Stimulated activated naive CD4-positive, alpha-beta T cell (primary cell): ENCODE results near the gene TRPM3.
"Not testable (repeated sequence)": the region's sequence is repeated elsewhere in the genome, so short reads cannot be mapped to it uniquely, and the experiment has no call there.

Experiments used
- DNase-seq, 6 experiments: peaks; one replicate each; lab custom pipeline; 2025; lab: John Stamatoyannopoulos, UW

The TRPM3 gene

GRCh38 chr9:70656281-70656680 is 465.1 kb downstream of the TRPM3 start:
- DNase-seq = no peak

DNA sequence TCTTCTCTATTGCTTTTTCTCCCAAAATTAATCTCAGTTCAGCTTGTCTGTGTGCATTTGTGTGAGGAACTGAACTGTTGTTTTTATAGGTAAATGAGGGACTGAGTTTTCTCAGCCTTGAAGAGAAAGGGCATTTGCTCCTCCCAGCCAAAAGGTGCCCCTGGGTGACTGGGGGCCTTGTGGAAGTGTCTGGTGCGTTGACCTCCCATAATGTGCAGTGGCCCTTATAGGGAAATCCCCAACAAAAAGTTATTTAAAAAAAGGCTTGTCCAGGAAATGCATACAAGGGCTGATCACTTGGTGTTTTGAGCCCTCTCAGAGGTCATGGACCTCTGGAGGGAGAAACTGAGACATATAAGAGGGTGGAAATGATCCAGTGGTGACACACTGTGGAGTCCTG is 467.3 kb downstream of the TRPM3 start:
- no peak for DNase-seq

- not testable (repeated sequence) for DNase-seq
Measured at GRCh38 chr9:70644627-70645026, 476.8 kb downstream of the TRPM3 start.

DNA sequence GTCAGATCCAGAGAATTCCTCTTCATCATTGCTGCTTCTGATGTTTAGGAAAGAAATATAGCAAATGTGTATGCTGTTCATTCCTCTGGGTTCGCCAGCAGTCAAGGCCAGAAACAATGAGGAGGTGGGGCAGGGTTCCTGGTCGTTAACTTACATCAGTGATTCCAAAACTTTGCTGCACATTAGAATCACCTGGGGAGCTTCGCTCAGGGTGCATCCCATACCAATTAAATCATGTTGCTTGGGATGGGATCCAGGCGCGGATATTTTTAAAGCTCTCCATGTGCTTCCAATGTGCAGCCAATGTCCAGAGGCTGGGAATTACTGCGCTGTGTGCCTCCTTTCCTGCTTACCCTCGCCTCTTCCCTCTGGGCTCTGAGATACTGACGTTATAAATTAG is 479.1 kb downstream of the TRPM3 start:
- DNase-seq = no peak

- no peak for DNase-seq
Measured at GRCh38 chr9:70641631-70642030, 479.8 kb downstream of the TRPM3 start.

- no peak for DNase-seq
Measured at GRCh38 chr9:70641031-70641430, 480.4 kb downstream of the TRPM3 start.

GRCh38 chr9:70639853-70640814 is 481.3 kb downstream of the TRPM3 start:
- peak in 2 of 6 experiments; percentile 10 to 18 for DNase-seq

DNA sequence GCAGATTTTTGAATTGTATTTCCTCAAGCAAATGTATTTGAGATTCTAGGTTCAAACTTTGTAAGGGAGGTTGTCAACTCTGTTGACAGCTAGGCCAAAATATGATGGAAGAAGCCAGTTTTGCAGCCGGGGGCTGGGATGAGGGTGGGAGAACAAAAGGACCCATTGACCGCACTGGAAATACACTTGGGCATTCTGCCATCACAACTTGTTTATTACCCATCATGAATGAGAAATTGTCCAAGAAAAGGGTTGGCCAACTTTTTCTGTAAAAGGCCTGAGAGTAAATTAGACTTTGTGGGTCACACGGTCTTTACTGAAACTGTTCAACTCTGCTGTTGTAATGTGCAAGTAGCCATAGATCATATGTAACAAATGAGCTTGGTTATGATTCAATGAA is 485.6 kb downstream of the TRPM3 start:
- no peak for DNase-seq

DNA sequence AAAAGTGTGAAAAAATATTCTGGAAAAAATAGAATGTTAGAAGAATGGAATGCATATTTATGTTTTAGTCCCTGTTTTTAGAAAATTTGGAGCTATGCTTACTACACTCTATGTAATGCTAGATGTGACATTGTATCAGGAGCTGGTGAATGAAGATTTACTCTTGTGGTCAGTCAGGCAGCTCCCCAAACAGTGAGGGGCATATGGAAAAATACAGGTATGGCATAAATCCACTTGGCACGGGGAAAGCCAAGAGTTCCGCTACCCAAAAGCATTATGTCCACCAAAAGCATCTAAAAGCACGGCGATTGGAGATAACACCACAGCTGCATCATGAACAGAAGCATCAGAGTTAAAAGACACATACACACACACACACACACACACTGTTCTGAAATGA is 486.7 kb downstream of the TRPM3 start:
- DNase-seq = no peak

DNA sequence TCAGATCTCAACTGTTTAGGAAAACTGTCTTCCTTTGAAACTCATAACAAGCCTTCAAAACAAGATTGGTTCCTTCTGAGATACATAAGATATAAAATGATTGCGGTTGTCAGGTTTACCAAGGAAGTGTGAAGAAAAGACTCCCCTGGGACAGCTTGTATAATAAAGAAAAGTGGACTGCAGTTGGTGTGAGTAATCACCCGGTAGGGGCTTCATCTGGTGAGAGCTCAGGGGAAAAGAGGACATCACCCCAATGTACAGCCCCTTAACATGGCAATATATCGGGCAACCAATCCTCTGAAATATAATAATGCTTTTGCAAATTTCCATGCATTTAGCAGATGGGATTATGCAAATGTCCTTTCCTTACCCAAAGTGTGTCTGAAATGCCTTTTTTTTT is 490.4 kb downstream of the TRPM3 start:
- no peak for DNase-seq

GRCh38 chr9:70629080-70629685 is 492.2 kb downstream of the TRPM3 start:
- not testable (repeated sequence) for DNase-seq

- DNase-seq = no peak
Measured at GRCh38 chr9:70625078-70625477, 496.3 kb downstream of the TRPM3 start.

DNA sequence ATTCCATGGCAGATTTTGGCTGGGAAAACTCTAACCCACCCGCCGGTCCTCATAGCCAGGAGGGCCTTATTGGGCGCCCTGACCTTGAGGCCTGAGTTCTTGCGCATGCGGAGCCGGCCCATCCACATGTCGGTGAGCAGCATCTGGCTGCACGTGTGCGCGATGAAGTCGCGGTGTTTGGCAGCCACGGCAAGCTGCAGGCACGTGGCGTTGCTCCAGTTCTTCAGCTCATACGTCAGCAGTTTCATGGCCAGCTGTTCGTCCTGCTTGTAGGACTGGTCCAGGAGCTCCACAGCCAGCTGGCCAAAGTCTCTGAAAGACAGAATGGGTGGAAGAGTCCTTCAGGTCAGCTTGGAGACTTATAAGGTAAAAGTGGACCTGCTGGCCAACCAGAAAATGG is 502.6 kb downstream of the TRPM3 start:
- no peak for DNase-seq

GRCh38 chr9:70617033-70617828 is 504.2 kb downstream of the TRPM3 start:
- no peak for DNase-seq

GRCh38 chr9:70616228-70616990 is 505.0 kb downstream of the TRPM3 start:
- DNase-seq = no peak

GRCh38 chr9:70615464-70616138 is 505.8 kb downstream of the TRPM3 start:
- DNase-seq = no peak

- no peak for DNase-seq
Measured at GRCh38 chr9:70614786-70615463, 506.5 kb downstream of the TRPM3 start.

DNA sequence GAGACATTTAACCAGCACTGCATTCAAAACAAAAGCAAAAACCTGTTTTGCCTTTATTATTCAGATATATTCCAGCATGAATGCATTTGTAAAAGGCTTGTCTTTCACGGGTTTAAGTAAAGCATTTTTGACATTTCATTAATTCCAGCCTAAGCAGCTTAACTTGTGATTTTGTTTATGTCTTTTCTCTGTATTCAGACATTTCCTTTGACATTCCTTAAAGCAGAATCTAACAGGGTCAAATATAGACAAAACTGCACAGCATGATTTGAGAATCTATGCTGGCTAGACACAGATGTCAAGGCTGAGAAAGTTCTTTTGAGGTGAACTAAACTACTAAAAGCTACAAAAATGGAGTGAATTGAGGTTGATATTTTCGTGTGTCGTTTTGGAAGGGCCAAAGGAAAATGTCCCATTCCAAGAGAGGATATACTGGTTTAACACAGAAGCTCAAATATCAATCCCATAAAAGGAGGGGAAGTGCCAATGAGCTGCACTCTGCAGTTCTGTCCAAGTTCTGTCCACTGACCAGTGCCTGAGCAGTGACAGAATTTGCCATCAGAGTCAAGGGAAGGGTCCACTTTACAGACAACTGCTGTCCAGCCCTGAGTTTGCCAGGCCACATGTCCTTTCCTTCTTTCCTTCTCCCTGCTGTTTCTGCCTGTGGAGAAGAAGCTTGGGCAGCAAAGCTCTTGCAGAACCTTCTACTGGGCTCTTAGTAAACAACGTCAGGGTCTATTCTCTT is 508.2 kb downstream of the TRPM3 start:
- no peak for DNase-seq

DNA sequence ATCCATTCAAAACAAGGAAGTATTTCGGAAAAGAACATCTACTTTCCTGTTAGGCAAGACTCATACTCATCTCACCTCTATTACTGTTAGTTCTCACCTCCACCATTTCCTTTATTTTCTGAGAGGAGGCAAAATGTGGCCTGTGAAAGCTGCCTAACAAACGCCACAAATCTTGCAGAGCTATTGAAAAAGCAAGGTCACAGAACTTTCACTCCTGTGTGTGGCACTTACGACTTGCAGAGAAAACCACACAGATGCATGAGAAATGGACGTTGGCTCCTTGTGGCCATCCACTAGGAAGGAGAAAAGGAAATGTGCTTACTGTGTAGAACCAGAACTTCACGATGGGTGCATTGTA is 511.2 kb downstream of the TRPM3 start:
- DNase-seq = no peak
